Tibial artery (tissue), 4 donors: Measurements from ENCODE around the gene SPOCK3.

Source experiments
- DNase-seq, 2 donors: peaks; one replicate each; pipeline ENCODE4 v3.0.0-alpha.2; 2019
- H3K27ac ChIP-seq, 2 donors: fragments of 200-600 bp; sonication (generic) in 1 of 2; 1 replicate in 1 of 2; 2 replicates in 1 of 2; pipeline ENCODE4 v1.5.1; 2018 to 2019; ENCODE audit warnings: mild to moderate bottlenecking in 1 of 2
- H3K27me3 ChIP-seq, 2 donors: fragments of 200-600 bp; sonication (generic) in 1 of 2; one replicate each; pipeline versions ENCODE4 v1.5.1 to v1.6.0; 2016 to 2019
- H3K36me3 ChIP-seq, 3 donors: fragments of 200-600 bp; sonication (generic) in 2 of 3; one replicate each; pipeline ENCODE4 v1.5.1; 2016 to 2019; ENCODE audit warnings: mild to moderate bottlenecking in 2 of 3
- H3K4me1 ChIP-seq, 4 donors: fragments of 200-600 bp; sonication (generic) in 2 of 4; 1 replicate in 3 of 4; 2 replicates in 1 of 4; pipeline ENCODE4 v1.5.1; 2016 to 2019
- H3K4me3 ChIP-seq, 2 donors: fragments of 200-600 bp; sonication (generic) in 1 of 2; 1 replicate in 1 of 2; 2 replicates in 1 of 2; pipeline ENCODE4 v1.5.1; 2018 to 2019; ENCODE audit warnings: mild to moderate bottlenecking in 2 of 2
- H3K9me3 ChIP-seq, 3 donors: fragments of 200-600 bp; sonication (generic) in 1 of 3; one replicate each; pipeline ENCODE4 v1.5.1; 2016 to 2019
- intact Hi-C: fragments of 100-400 bp; cut with DNase I; formaldehyde crosslinking; loops from one replicate; pipeline ENCODE4 v1.15.0; 2023; ENCODE audit warnings: low total_unique reads
- TF ChIP-seq, protein P1 (sequence below), 2 experiments: fragments of 200-600 bp in 1 of 2; fragments of 450-650 bp in 1 of 2; IDR thresholded peaks; one replicate each; pipeline ENCODE4 v1.5.1; 2017 to 2019; ENCODE audit warnings: antibody characterized with exemption in 2 of 2, mild to moderate bottlenecking in 1 of 2, moderate library complexity in 1 of 2

SPOCK3 gene

DNA sequence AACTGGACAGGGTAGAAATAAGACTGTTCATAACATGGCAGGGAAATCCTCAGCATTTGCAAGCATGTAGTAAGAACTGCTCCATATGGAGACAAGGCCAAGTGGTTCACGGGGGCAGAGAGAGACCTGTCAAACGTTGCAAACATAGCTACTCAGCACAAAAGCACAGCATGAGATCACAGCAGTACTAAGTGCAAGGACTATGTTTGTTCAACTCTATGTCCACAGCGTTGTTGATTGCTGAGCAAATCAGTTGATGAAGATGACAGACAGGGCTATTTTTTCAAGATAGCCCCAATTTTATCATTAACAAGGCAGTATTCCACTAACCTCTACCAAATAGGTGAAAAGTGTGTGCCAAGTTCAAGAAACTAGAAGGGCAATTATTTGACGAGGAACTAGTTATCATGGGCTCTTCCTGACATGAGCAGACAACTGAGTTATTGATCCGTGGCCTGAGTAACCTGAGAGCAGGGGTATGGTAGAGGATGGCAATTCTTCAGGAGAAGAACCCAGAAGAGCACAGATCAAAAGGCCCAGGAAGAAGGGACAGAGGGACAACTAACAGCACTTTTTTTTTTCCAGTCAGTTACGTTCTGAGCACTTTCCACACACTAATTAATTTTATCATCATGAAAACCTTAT, 57.4 kb downstream of the SPOCK3 start:
- Histone ChIP-seq H3K9me3 (no peaks in the 10 kb centered on the region), H3K27ac (no peak overlapping the region), H3K36me3 (no peaks in the 10 kb centered on the region), H3K4me3 (no peak overlapping the region), H3K4me1 (no peaks in the 10 kb centered on the region), H3K27me3 (no peaks in the 10 kb centered on the region)
- DNase-seq, result no peak
- TF ChIP-seq, protein P1, sequence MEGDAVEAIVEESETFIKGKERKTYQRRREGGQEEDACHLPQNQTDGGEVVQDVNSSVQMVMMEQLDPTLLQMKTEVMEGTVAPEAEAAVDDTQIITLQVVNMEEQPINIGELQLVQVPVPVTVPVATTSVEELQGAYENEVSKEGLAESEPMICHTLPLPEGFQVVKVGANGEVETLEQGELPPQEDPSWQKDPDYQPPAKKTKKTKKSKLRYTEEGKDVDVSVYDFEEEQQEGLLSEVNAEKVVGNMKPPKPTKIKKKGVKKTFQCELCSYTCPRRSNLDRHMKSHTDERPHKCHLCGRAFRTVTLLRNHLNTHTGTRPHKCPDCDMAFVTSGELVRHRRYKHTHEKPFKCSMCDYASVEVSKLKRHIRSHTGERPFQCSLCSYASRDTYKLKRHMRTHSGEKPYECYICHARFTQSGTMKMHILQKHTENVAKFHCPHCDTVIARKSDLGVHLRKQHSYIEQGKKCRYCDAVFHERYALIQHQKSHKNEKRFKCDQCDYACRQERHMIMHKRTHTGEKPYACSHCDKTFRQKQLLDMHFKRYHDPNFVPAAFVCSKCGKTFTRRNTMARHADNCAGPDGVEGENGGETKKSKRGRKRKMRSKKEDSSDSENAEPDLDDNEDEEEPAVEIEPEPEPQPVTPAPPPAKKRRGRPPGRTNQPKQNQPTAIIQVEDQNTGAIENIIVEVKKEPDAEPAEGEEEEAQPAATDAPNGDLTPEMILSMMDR (IDR thresholded peaks at IDR 0.05), result no peak
- intact Hi-C loops, result no loop called here

DNA sequence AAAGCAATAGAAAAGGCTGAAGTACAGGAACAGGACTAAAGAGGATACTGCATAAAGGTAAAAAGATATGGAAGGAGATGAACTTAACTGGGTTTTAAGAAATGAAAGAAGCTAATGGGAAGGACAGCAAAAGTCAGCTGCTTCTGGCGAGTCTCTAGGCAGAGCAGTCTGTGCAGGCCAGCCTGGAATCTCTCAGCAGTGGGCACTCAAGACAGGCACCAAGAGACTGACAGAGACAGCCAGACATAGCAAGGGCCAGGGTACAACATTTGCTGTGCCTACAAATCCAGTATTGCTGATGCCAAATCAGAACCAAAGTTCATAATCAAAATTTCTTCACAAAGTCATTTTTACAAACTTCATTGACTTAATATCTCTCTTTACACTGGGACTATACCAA, 62.4 kb downstream of the SPOCK3 start:
- intact Hi-C loops, result no loop called here
- H3K4me1 ChIP-seq, result no peaks in the 10 kb centered on the region
- no peaks in the 10 kb centered on the region for H3K27me3 ChIP-seq
- no peaks in the 10 kb centered on the region for H3K9me3 ChIP-seq
- TF ChIP-seq, protein P1 (IDR thresholded peaks at IDR 0.05), result no peak
- no peak overlapping the region for H3K27ac ChIP-seq
- H3K36me3 ChIP-seq, result no peaks in the 10 kb centered on the region
- no peak overlapping the region for H3K4me3 ChIP-seq
- DNase-seq, result no peak

DNA sequence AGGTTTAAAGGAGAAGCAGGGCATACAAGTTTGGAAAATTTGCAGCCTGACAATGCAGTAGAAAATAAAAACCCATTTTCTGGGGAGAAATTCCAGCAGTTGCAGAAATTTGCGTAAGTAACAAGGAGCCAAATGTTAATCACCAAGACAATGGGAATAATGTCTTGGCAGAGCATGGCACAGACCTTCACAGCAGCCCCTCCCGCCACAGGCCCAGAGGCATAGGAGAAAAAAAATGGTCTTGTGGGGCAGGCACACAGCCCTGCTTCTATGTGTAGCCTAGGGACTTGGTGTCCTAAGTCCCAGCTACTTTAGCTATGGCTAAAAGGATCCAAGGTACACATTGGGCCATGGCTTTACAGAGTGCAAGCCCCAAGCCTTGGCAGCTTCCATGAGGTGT, 65.7 kb downstream of the SPOCK3 start:
- intact Hi-C loops, result no loop called here
- no peak overlapping the region for H3K27ac ChIP-seq
- no peaks in the 10 kb centered on the region for H3K9me3 ChIP-seq
- DNase-seq, result no peak
- no peaks in the 10 kb centered on the region for H3K27me3 ChIP-seq
- H3K4me3 ChIP-seq, result no peak overlapping the region
- TF ChIP-seq, protein P1 (IDR thresholded peaks at IDR 0.05), result no peak
- H3K36me3 ChIP-seq, result no peaks in the 10 kb centered on the region
- H3K4me1 ChIP-seq, result no peaks in the 10 kb centered on the region

DNA sequence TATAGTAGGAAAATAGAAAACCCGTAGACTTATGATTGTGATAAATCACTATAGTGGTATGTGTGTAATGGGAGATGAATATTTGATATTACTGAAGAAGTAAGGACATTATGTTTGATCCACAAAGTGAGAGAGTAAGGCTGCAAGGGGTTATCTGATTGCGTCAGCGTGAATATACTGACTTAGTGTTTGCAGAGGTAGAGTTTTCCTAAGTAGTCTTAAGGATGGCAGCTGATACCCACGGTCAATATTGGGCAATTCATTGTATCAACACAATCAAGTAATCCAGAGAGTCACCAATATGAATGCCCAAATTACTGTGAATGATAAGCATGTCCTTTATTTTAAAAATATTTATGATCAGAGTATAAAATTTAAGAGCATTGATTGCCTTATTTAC, 83.7 kb downstream of the SPOCK3 start:
- H3K27ac ChIP-seq, result no peak overlapping the region
- no peak for DNase-seq

DNA sequence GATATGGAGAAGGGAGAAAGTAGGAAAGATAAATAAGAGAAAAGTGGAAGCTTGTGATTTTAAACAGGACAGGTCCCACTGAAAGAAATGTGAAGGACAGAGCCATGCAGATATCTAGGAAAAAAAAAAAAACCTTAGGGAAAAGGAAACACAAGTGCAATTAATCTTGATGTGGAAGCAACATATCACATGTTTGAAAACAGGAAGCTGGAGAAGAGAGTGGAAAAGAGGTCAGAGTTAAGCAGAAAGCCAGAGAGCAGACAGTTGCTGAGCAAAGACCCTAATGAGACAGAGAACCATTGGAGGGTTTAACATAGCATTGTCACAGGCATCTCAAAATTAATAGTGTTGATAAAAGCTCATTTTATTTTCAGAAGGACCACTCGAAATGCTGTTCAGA, 89.7 kb downstream of the SPOCK3 start:
- no peaks in the 10 kb centered on the region for H3K9me3 ChIP-seq
- no peaks in the 10 kb centered on the region for H3K4me1 ChIP-seq
- no peak overlapping the region for H3K27ac ChIP-seq
- TF ChIP-seq, protein P1 (IDR thresholded peaks at IDR 0.05), result no peak
- intact Hi-C loops, result no loop called here
- H3K4me3 ChIP-seq, result no peak overlapping the region
- no peaks in the 10 kb centered on the region for H3K27me3 ChIP-seq
- DNase-seq, result no peak
- H3K36me3 ChIP-seq, result no peaks in the 10 kb centered on the region

More for the DNA sequence above, 83.7 kb downstream of the SPOCK3 start:
- no peaks in the 10 kb centered on the region for H3K27me3 ChIP-seq
- no peaks in the 10 kb centered on the region for H3K9me3 ChIP-seq
- H3K4me1 ChIP-seq, result no peaks in the 10 kb centered on the region
- no peak overlapping the region for H3K4me3 ChIP-seq
- intact Hi-C loops, result no loop called here
- TF ChIP-seq, protein P1 (IDR thresholded peaks at IDR 0.05), result no peak
- no peaks in the 10 kb centered on the region for H3K36me3 ChIP-seq

DNA sequence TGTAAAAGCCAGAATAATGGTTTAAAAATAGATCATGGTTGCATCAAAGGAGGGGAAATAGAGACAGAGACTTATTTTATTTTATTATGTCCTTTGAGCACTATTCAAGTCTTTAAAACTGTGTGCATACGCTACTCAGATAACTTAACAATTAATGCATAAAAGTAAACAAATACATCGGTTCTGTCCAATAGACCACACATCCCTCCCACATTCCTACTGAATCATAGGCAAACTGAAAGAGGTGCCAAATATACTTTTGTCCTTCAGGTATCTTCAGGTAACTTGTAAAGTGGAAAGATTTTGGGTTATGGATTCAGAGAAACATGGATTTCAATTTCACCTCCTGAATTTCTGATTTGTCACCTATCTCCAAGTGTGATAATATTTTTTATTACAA, 91.3 kb downstream of the SPOCK3 start:
- TF ChIP-seq, protein P1 (IDR thresholded peaks at IDR 0.05), result no peak
- Histone ChIP-seq H3K4me1 (no peaks in the 10 kb centered on the region), H3K27me3 (no peaks in the 10 kb centered on the region), H3K9me3 (no peaks in the 10 kb centered on the region), H3K4me3 (no peak overlapping the region), H3K36me3 (no peaks in the 10 kb centered on the region), H3K27ac (no peak overlapping the region)
- intact Hi-C loops, result no loop called here
- no peak for DNase-seq
